H9 (cell line): ENCODE data around the gene DEPDC1B. TPM values are rescaled to one million over a fixed set of nuclear protein-coding genes. Genes with fewer than 3 reads are reported as not detected.

Experiments used
- DNase-seq: peaks from one replicate; pipeline ENCODE4 v3.0.0-alpha.2; 2017
- H2AFZ ChIP-seq: one replicate; pipeline ENCODE4 v1.6.1; 2013; ENCODE audit warnings: mild to moderate bottlenecking, low read length, control low read depth, moderate library complexity
- H2AK5ac ChIP-seq: 2 replicates; pipeline ENCODE4 v1.6.1; 2013; ENCODE audit warnings: low read length, control low read depth, mixed read lengths; ENCODE audit not compliant: insufficient read length
- H2BK120ac ChIP-seq: one replicate; pipeline ENCODE4 v1.6.1; 2013; ENCODE audit warnings: low read depth, mild to moderate bottlenecking, low read length, control low read depth, inconsistent platforms; ENCODE audit not compliant: poor library complexity, severe bottlenecking
- H2BK12ac ChIP-seq: 2 replicates; pipeline ENCODE4 v1.6.1; 2013; ENCODE audit warnings: low read length, control low read depth, mixed read lengths, low read depth; ENCODE audit not compliant: insufficient read length
- H2BK15ac ChIP-seq: 2 replicates; pipeline ENCODE4 v1.6.1; 2013; ENCODE audit warnings: low read depth, low read length, control low read depth
- H2BK20ac ChIP-seq: one replicate; pipeline ENCODE4 v1.6.1; 2013; ENCODE audit warnings: low read depth, mild to moderate bottlenecking, low read length, control low read depth, inconsistent platforms; ENCODE audit not compliant: poor library complexity, severe bottlenecking
- H2BK5ac ChIP-seq: 2 replicates; pipeline ENCODE4 v1.6.1; 2013; ENCODE audit warnings: low read length, control low read depth, mixed read lengths; ENCODE audit not compliant: insufficient read length
- H3K14ac ChIP-seq: 2 replicates; pipeline ENCODE4 v1.6.1; 2013; ENCODE audit warnings: low read length, control low read depth; ENCODE audit not compliant: insufficient read depth
- H3K18ac ChIP-seq: 2 replicates; pipeline ENCODE4 v1.6.1; 2013; ENCODE audit warnings: low read depth, mild to moderate bottlenecking, mixed read lengths, low read length, control low read depth; ENCODE audit not compliant: insufficient read length
- H3K23ac ChIP-seq: 2 replicates; pipeline ENCODE4 v1.6.1; 2013; ENCODE audit warnings: low read length, control low read depth, mixed read lengths, low read depth; ENCODE audit not compliant: insufficient read length
- H3K23me2 ChIP-seq: 2 replicates; pipeline ENCODE4 v1.6.1; 2013; ENCODE audit warnings: low read depth, mild to moderate bottlenecking, mixed read lengths, low read length, control low read depth; ENCODE audit not compliant: insufficient read length, poor library complexity, severe bottlenecking
- H3K27ac ChIP-seq: 2 replicates; pipeline ENCODE4 v1.5.1; 2013; ENCODE audit warnings: low read length, control low read depth, mixed read lengths, low read depth; ENCODE audit not compliant: insufficient read length
- H3K27me3 ChIP-seq: 2 replicates; pipeline ENCODE4 v1.6.1; 2013; ENCODE audit warnings: low read length, control low read depth, inconsistent platforms; ENCODE audit not compliant: insufficient read depth
- H3K4ac ChIP-seq: 2 replicates; pipeline ENCODE4 v1.6.1; 2013; ENCODE audit warnings: low read depth, mild to moderate bottlenecking, control low read depth, inconsistent platforms, low read length, moderate library complexity
- H3K4me1 ChIP-seq: 2 replicates; pipeline ENCODE4 v1.6.1; 2013; ENCODE audit warnings: low read length, control low read depth, inconsistent platforms; ENCODE audit not compliant: insufficient read depth
- H3K4me2 ChIP-seq: 2 replicates; pipeline ENCODE4 v1.6.1; 2013; ENCODE audit warnings: low read length, control low read depth, mixed read lengths; ENCODE audit not compliant: insufficient read length, insufficient read depth
- H3K56ac ChIP-seq: 2 replicates; pipeline ENCODE4 v1.6.1; 2013; ENCODE audit warnings: low read depth, mild to moderate bottlenecking, mixed read lengths, low read length, control low read depth; ENCODE audit not compliant: insufficient read length
- H3K79me1 ChIP-seq: 2 replicates; pipeline ENCODE4 v1.6.1; 2013; ENCODE audit warnings: low read depth, mild to moderate bottlenecking, moderate library complexity, low read length, control low read depth, inconsistent platforms; ENCODE audit not compliant: insufficient read depth, poor library complexity, severe bottlenecking
- H3K79me2 ChIP-seq: 2 replicates; pipeline ENCODE4 v1.6.1; 2013; ENCODE audit warnings: low read length, control low read depth, inconsistent platforms; ENCODE audit not compliant: insufficient read depth
- H3K9ac ChIP-seq: 2 replicates; pipeline ENCODE4 v1.6.1; 2013; ENCODE audit warnings: low read length, control low read depth, mixed read lengths; ENCODE audit not compliant: insufficient read length; ENCODE audit errors: extremely low read depth
- H3K9me3 ChIP-seq: one replicate; pipeline ENCODE4 v1.6.1; 2013; ENCODE audit warnings: low read depth, low read length, inconsistent platforms; ENCODE audit not compliant: control insufficient read depth
- H3T11ph ChIP-seq: one replicate; pipeline ENCODE4 v1.6.1; 2013; ENCODE audit warnings: mild to moderate bottlenecking, low read length, control low read depth, inconsistent platforms
- H4K20me1 ChIP-seq: one replicate; pipeline ENCODE4 v1.6.1; 2013; ENCODE audit not compliant: control insufficient read depth, insufficient read length, insufficient read depth
- H4K5ac ChIP-seq: 2 replicates; pipeline ENCODE4 v1.6.1; 2013; ENCODE audit warnings: low read depth, mild to moderate bottlenecking, mixed read lengths, low read length, control low read depth; ENCODE audit not compliant: insufficient read length
- H4K8ac ChIP-seq: replicated peaks from 2 replicates; pipeline ENCODE4 v1.6.1; 2013; ENCODE audit warnings: low read length, control low read depth, mixed read lengths, low read depth; ENCODE audit not compliant: insufficient read length
- H4K91ac ChIP-seq: 2 replicates; pipeline ENCODE4 v1.6.1; 2013; ENCODE audit warnings: low read depth, mild to moderate bottlenecking, moderate library complexity, mixed read lengths, low read length, control low read depth; ENCODE audit not compliant: insufficient read length
- H3K27ac Mint-ChIP-seq, 3 experiments: 2 replicates in 2 of 3; 3 replicates in 1 of 3; pipeline ENCODE4 v1.8.0; 2020 to 2021; ENCODE audit warnings: mixed read lengths in 3 of 3, mild to moderate bottlenecking in 1 of 3, moderate library complexity in 1 of 3
- H3K27me3 Mint-ChIP-seq: 2 replicates; pipeline ENCODE4 v1.8.0; 2021; ENCODE audit warnings: low read depth, mild to moderate bottlenecking, moderate library complexity, mixed read lengths
- H3K36me3 Mint-ChIP-seq, 3 experiments: 2 replicates in 2 of 3; 3 replicates in 1 of 3; pipeline ENCODE4 v1.8.0; 2020 to 2021; ENCODE audit warnings: low read depth in 3 of 3, mixed read lengths in 3 of 3; ENCODE audit not compliant: insufficient read depth in 1 of 3
- H3K4me1 Mint-ChIP-seq, 2 experiments: 2 replicates each; pipeline ENCODE4 v1.8.0; 2020; ENCODE audit warnings: mixed read lengths in 2 of 2
- H3K4me3 Mint-ChIP-seq, 2 experiments: 2 replicates in 1 of 2; 3 replicates in 1 of 2; pipeline ENCODE4 v1.8.0; 2020 to 2021; ENCODE audit warnings: mild to moderate bottlenecking in 2 of 2, mixed read lengths in 2 of 2, moderate library complexity in 1 of 2
- H3K9me3 Mint-ChIP-seq, 2 experiments: 2 replicates in 1 of 2; 3 replicates in 1 of 2; pipeline ENCODE4 v1.8.0; 2020; ENCODE audit warnings: mild to moderate bottlenecking in 2 of 2, mixed read lengths in 2 of 2, moderate library complexity in 1 of 2
- CTCF ChIP-seq: fragments of 200-600 bp; sonication (generic); conservative IDR thresholded peaks from 3 replicates; pipeline ENCODE4 v1.8.0; 2021; ENCODE audit warnings: antibody characterized with exemption, mild to moderate bottlenecking
- WGBS: extraction: QIAGEN DNeasy Blood & Tissue Kit; methylation state at CpG from one replicate; pipeline ENCODE4 v1.1.7; 2013; ENCODE audit warnings: missing lambda C conversion rate, low lambda C conversion rate, mixed read lengths; ENCODE audit not compliant: insufficient read length; ENCODE audit errors: extremely low coverage; 5-methylcytosine and 5-hydroxymethylcytosine counted together
- total RNA-seq: library from RNA; stranded (reverse); gene quantifications from 2 replicates; pipeline ENCODE4 v1.2.1, GENCODE V29; 2021

The DEPDC1B gene
- total RNA-seq, 1 experiment from 2014 or later, result 49.0 TPM

GRCh38 chr5:60670749-60671148, 29.2 kb downstream of the DEPDC1B start:
- no peaks in the 10 kb centered on the region for H3K27me3 ChIP-seq
- no peak overlapping the region for H3K4ac ChIP-seq
- no peak for DNase-seq
- no peak overlapping the region for H2AK5ac ChIP-seq
- no peak overlapping the region for H4K8ac ChIP-seq
- Mint-ChIP-seq H3K27ac (peak overlapping the region in 1 of 3 experiments; percentile 20; a peak in 2 of 7 replicates), H3K27me3 (no peaks in the 10 kb centered on the region), H3K4me1 (peaks cover 8 to 10% of the 10 kb centered on the region in 2 experiments), H3K36me3 (peaks cover 12 to 13% (median 12%) of the 10 kb centered on the region in 3 experiments), H3K9me3 (no peaks in the 10 kb centered on the region), H3K4me3 (no peak overlapping the region)
- H3K18ac ChIP-seq, result no peak overlapping the region
- H3K23me2 ChIP-seq, result no peaks in the 10 kb centered on the region
- H2AFZ ChIP-seq, result no peak overlapping the region
- H2BK12ac ChIP-seq, result no peak overlapping the region
- WGBS, result no CpG with 5 or more reads among the region's 2 CpGs
- H3K14ac ChIP-seq, result no peak overlapping the region
- no peak overlapping the region for H4K5ac ChIP-seq
- no peak overlapping the region for H3K4me2 ChIP-seq
- no peak for TF ChIP-seq CTCF
- H3K4me1 ChIP-seq, result no peaks in the 10 kb centered on the region
- H3K23ac ChIP-seq, result no peak overlapping the region
- H2BK15ac ChIP-seq, result no peak overlapping the region
- no peak overlapping the region for H3K56ac ChIP-seq
- H2BK120ac ChIP-seq, result no peak overlapping the region
- H3K79me1 ChIP-seq, result peaks cover 6% of the 10 kb centered on the region
- H2BK5ac ChIP-seq, result no peak overlapping the region
- no peak overlapping the region for H4K91ac ChIP-seq
- H4K20me1 ChIP-seq, result no peaks in the 10 kb centered on the region
- H2BK20ac ChIP-seq, result no peak overlapping the region
- H3K9ac ChIP-seq, result no peak overlapping the region
- H3K79me2 ChIP-seq, result peaks cover 11% of the 10 kb centered on the region; the same call in 1 of the 2 replicates
- H3K27ac ChIP-seq, result no peak overlapping the region
- H3K9me3 ChIP-seq, result no peaks in the 10 kb centered on the region
- H3T11ph ChIP-seq, result no peak overlapping the region
